ENCODE data around the gene NAA30.
"Not testable (repeated sequence)": the region's sequence is repeated elsewhere in the genome, so short reads cannot be mapped to it uniquely, and the experiment has no call there.

The NAA30 gene

DNA sequence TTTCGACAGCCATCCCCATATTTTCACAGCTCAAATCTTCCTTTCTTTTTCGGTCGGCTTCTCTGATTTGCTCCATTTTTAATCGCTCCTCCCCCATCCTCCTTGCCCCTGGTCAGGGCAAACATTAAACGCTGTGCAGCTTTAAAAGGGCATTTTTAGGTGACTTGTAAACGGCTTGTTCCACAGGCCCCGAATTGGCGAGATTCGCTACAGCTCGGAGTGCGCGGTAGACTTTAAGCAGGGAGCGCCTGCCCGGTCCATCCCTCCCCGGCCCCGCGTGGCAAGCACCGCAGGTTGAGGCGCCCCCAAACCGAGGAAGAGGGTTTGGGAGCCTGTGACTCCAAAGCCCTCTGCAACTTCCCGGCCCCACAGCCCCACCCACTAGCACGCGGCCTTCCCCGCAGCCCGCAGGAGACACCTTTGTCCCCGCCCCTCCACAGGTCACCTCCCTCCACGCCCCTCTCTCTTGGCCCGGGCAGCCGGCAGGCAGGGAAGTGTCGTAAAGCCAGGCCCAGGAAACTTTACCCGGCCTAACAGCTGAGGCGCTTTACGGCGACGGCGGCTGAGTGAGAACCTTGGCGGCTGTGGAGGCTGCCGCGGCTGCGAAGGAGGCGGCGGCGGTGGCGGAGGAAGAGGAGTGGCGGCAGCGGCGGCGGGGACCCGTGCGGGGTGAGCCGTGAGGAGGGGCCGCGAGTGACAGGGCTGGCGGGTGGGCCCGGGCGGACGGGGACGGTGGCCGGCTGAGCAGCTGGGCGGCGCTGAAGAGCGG lies at the start of gene NAA30:
NAA30 (plus strand) TSS at position 550 of the 769 bp plus-strand sequence. CDS start 372 bp downstream, outside the sequence.
- DNase-seq = peak; percentile 95

DNA sequence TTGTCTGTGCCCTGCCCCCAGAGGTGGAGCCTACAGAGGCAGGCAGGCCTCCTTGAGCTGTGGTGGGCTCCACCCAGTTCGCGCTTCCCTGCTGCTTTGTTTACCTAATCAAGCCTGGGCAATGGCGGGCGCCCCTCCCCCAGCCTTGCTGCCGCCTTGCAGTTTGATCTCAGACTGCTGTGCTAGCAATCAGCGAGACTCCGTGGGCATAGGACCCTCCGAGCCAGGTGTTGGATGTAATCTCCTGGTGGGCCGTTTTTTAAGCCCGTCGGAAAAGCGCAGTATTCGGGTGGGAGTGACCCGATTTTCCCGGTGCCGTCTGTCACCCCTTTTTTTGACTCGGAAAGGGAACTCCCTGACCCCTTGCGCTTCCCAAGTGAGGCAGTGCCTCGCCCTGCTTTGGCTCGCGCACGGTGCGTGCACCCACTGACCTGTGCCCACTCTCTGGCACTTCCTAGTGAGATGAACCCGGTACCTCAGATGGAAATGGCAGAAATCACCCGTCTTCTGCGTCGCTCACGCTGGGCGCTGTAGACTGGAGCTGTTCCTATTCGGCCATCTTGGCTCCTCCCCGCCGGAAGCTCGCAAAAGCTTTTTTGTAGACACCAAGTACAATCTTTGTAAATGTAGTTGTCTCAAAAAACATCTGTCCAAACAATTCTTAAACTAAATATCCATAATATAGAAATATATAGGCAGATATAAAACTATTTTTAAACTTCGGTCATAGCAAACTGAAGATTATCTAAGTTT lies 46.7 kb upstream of the NAA30 start:
- not testable (repeated sequence) for DNase-seq

DNA sequence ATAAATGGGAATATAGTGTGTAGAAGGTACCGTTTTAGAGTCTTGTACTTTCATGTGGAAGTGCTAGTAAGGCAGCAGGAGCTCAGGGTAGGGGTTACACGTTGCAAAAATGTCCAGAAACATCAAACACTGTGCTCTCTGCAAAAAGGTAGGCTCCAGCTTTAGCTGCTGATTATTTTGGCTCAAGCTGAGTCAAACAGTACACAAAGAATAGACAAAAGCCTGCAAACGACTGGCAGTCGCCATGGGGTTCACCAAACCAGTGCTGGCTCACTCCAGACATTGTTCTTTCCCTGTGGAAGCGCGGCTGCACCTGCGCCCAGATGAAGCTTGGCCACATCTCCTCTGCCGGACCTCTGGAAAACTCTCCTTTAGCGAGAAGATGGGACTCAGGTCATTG lies 45.3 kb upstream of the NAA30 start:
- DNase-seq = peak; percentile 73

DNA sequence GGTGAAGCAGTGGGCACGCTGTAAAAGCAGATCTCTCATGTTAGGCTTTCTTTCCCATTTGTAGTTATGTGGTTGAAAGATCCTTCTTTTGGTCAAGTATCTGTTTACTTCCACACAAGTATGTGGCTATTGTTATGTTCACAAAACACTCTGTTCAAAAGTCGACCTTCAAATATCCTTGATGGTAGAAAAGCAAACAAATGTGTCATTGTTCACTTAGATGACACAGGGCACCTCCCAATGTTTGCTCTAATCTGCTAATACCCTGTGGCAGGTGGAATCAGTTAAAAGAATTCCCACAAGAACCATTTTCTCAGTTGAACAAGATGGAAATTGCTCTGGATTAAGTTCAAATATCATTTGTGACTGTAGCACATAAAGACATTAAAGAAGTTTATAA lies 43.6 kb upstream of the NAA30 start:
- peak; percentile 89 for DNase-seq

DNA sequence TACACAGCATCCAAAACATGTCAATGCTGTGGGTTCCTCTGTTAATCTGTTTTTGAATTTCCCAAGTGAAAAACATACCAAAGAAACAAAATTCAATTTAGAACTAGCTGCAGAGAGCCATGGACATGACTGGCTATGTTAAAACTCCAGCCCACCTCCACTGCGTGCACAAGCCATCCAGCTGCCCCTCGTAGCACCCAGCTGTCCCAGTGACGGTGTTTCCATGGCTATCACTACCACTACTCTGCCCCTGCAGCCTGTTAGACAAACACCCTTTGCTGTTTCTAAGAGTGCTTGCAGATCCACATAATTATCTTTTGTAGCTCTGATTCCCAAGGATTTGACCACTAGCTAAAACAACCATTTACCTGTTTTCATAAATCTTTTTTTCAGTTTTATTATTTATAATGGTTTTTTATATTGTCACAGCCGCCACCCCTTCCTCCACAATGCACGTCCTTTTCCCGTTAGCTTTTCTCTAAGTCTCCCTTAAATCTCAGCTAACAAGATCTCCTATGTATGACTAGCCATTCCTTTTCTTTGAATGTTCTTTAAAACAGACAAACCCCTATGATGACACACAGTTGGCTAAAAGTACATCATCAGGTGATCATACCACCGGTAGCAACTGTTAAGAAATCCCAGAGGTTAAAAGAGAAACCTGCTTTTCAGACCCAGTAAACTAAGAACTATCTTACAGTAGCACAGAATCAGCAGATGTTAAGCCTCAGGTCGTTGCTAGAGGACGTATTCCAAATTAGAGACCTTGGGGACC lies 37.8 kb upstream of the NAA30 start:
- peak; percentile 3 for DNase-seq

DNA sequence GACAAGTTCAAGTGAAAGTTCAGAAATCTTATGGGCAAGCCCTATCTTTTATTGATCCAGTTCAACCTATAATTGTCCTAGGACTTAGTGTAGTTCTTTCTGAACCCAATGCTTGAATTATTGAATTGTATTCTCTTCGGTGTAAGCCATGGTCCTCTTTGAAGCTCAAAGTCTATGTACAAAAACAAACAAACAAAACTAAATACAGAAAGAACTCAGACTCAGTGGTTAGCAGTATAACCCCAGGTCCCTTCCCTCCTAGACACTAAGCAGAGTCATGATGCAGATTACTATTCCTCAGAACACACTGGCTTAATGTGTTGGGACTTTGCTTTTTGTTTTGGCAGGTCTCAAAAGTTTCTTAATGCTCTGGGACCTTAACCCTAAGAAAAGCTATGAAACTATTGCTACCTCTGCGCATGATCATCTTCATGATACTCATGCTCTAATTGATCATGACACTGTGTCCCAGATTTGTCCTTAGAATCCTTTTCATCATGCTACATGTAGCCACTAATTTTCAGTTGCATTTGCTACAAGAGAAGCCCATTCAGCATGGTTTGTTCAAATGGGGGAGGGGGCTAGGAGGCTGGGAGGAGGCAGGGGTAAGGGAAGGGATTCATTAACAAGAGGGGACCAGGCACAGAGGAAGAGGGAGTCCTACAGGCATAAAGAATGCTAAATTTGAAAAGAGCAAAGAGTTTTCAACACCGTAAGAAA lies 35.1 kb upstream of the NAA30 start:
- DNase-seq = no peak

DNA sequence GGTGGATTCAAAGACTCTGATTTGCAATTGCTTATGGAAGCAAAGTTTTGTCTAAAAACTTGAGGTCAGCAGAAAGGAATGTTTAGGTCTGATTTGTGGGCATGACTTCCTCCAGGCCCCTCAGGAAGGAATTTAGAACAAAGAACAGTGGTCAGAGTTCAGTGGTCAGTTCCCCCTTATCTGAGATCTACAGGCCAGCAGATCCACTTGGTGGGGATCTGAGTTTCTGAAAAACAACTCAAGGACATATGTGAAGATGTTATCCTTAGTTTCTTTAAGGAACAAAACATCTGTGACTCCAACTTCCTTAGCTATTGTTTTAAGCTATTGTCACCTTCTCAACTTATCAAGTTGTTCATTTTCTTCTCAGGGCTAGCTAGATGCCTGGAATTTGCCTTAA lies 28.0 kb upstream of the NAA30 start:
- no peak for DNase-seq

DNA sequence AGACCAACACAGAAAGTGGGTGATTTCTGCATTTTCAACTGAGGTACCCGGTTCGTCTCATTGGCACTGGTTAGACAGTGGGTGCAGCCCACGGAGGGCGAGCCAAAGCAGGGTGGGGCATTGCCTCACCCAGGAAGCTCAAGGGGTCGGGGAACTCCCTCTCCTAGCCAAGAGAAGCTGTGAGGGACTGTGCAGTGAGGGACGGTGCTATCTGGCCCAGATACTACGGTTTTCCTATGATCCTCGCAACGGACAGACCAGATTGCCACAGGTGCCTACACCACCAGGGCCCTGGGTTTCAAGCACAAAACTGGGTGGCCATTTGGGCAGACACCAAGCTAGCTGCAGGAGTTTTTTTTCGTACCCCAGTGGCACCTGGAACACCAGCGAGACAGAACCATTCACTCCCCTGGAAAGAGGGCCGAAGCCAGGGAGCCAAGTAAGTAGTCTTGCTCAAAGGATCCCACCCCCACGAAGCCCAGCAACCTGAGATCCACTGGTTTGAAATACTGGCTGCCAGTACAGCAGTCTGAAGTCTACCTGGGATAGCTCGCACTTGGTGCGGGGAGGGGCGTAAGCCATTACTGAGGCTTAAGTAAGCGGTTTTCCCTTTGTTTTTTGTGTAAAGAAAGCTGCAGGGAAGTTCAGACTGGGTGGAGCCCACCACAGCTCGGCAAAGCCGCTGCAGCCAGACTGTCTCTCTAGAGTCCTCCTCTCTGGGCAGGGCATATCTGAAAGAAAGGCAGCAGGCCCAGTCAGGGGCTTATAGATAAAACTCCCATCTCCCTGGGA lies 25.5 kb upstream of the NAA30 start:
- DNase-seq = no peak

DNA sequence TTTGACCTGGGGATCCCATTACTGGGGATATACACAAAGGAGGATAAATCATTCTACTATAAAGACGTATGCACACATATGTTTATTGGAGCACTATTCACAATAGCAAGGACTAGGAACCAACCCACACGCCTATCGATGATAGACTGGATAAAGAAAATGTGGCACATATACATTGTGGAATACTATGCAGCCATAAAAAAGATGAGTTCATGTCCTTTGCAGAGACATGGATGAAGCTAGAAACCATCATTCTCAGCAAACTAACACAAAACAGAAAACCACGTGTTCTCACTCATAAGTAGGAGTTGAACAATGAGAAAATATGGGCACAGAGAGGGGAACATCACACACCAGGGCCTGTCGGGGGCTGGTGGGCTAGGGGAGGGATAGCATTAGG lies 20.2 kb upstream of the NAA30 start:
- DNase-seq = not testable (repeated sequence)

DNA sequence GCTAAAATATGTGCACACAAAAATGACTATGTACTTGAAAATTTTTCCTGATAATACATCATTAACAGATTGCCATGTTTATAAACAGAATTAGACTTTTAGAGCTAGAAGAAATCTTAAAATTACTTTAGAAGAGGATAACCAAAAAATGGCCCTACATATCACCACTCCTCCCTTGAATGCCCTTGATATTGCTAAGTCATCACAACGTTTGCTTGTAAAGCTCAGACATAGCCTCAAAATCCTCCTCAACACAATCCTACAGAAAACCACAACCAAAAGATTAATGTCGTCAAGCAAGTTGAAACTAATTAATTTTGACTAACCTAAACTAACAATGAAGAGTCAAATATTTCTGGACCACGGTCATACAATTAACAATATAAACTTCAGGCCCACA lies 19.4 kb upstream of the NAA30 start:
- DNase-seq = no peak

DNA sequence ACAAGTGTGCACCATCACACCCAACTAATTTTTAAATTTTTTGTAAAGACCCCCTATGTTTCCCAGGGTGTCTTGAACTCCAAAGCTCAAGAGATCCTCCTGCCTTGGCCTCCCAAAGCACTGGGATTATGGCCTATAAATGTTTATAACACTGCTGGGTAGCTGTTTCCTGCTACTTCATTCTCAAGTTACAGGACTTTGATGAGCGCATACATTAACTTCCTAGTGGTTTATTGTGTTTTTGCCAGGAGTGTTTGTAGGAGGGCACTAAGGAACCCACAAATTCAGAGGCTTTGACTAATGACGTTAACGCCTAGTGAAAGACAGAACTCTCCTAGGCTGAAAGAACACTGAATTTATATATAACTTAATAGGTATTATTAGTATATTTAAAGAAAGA lies 15.2 kb upstream of the NAA30 start:
- DNase-seq = no peak

DNA sequence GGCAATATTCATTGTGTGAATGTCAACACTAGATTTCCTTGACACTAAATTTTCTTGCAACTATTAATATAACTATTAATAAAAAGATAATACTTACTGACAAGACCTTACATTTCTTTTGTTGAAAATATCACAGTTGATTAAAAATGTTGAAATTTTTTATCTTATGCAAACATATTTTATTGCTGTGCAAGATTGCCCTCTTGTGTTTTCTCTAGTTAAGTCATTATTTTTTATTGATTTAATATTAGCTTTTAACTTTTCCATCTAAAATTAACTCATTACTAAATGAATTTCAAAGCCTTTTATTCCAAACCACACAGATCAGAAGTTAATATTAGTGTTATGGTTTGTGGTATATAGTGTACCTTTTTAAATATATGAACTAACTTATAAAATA lies 11.7 kb upstream of the NAA30 start:
- DNase-seq = no peak

DNA sequence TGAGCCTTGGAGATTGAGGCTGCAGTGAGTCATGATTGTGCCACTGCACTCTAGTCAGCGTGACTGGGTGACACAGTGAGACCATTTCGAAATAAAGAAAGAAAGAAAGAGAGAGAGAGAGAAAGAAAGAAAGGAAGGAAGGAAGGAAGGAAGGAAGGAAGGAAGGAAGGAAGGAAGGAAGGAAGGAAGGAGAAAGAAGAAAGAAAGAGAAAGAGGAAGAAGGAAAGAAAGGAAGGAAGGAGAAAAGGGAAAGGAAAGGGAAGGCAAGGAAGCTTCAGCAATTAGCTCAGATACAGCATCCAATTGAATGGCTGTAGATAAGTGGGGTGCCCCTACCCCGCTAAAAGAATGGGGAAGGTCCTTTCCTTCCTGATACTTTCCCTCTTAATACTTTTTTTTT lies 9.5 kb upstream of the NAA30 start:
- no peak for DNase-seq

DNA sequence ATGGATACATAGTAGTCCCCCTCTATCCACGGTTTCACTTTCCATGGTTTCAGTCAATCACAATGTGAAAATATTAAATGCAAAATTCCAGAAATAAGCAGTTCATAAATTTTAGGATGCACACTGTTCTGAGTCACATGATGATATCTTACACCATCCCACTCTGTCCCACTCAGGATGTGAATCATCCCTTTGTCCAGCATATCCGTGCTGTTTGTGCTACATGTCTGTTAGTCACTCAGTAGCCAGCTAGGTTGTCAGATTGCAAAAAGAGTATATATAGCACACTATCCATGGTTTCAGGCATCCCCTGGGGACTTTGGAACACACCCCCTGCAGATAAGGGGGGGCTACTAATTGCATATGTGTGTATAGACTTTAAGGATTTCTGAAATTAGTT lies 8.1 kb upstream of the NAA30 start:
- DNase-seq = no peak

DNA sequence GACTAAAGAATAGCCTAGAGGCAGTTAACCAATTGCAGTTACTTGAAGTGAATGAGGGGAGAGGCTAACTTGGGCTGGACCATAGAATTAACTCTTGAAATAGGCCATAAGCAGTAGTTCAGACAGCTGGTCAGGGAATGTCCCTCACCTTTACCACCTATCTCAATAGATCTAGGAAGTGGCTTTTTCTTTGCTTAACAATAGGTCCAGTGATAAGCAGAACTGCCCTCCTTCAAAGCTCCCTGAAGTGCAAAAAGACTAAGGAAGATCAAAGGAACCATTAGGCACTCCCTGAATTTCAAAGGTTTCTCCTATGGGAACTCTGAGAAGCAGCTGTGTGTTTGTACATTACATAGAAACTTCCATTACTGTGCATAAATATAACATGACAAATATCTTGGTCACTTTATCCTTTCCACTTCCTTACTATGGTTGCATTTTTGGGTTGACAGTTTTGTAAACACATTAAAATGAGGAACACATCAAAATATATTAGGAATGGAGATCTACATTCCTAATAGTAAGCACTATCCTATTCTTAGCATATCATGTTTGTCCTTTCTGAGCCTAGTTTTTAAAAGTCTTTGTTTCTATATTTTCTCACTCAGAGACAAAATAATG lies 7.2 kb upstream of the NAA30 start:
- DNase-seq = no peak

DNA sequence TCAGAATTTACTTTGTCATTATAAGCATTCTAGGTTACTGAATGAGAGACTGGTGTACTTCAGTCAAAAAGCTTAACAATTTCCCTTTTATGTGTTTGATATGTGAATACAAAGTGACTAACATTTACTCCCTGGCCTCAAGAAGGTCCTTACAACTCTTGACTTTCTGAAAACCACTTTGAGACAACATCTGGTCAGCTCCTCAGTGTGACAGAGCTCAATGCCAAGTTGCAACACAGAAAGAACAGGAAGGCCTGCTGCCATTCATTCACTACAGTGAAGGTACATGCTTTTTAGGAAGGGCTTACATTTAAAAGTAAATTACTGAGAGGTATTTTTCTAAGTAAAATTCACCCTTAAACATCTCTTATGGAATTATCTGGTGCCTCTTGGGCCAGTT lies 2.3 kb upstream of the NAA30 start:
- no peak for DNase-seq

DNA sequence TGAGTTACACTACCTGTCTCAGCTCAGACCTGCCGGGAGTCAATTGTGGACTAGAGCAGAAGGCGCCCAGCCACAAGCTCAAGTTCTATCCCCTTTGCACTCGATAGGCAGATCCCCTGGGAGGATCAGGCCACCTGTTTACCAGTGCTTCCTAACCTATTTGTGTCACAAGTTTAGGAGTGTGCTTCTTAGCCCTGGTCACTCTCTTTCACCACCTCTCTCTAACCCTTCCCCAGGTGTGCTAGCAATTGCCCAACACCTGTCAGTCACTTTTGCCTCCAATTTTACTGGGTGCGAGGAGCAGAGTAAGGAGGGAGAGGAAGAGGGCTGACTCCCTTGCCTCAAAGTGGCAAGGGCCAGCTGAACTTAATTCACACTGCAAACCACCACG lies 745 bp upstream of the NAA30 start:
- DNase-seq = peak; percentile 32

DNA sequence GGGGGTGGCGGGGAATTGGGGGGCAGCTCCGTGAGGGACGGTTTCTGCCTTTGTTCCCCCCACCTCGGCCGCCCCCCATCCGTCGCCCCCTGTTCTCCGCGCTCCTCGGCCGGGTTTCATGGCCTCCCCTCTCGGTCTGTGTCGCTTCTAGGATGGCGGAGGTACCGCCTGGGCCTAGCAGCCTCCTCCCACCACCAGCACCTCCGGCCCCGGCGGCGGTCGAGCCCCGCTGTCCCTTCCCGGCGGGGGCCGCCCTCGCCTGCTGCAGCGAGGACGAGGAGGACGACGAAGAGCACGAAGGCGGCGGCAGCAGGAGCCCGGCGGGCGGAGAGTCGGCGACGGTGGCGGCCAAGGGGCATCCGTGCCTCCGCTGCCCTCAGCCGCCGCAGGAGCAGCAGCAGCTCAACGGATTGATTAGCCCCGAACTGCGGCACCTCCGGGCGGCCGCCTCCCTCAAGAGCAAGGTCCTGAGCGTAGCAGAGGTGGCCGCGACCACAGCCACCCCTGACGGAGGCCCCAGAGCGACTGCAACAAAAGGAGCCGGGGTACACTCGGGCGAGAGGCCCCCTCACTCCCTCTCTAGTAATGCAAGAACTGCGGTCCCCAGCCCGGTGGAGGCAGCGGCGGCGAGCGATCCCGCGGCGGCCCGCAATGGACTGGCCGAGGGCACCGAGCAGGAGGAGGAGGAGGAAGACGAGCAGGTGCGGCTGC lies 575 bp downstream of the NAA30 start:
- DNase-seq = no peak

DNA sequence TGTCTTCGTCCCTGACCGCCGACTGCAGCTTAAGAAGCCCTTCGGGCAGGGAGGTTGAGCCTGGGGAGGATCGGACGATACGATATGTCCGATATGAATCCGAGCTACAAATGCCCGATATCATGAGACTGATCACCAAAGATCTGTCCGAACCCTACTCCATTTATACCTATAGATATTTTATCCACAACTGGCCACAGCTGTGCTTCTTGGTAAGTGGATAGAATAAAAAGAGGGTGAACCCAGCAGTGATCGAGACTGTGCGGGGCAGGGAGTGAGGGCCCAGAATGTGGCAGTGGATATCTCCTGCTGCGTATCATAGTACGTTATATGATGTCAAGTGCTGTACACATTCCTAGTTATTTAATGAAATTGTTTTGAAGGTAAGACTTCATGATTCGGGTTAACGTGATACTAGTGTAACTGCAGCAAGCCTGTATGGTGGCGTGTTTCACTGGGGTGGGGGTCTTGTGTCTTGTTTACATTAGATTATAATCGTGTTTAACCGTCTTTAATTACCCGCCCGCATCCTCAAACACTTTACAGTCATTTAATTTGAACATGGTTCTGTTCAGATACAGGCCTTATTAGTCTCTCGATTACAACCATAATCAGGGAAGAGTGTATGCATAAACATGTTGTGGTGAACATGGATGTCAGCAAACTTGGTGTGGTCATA lies 1.3 kb downstream of the NAA30 start:
- no peak for DNase-seq

DNA sequence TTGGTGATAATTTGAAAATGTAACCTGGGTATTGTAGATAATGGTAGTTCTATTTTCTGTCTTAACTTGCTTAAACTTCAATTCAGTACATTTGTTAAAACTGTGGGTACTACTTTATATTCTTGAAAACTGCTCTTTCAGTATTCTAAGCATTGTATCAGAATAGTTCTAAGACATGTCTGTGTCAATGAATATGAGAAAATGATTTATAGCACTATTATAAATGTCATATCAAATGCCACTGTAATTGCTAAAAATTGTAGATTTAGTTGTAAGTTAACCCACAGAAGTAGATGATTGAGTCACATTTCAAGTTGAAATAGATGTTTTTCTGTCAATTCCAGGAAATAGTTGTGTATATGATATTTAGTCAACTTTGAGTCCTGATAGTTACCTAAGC lies 2.4 kb downstream of the NAA30 start:
- DNase-seq = no peak
